Measurements from ENCODE around the gene ERRFI1. TPM values are rescaled to one million over a fixed set of nuclear protein-coding genes. Genes with fewer than 3 reads are reported as not detected.

Gene ERRFI1
- total and polyA plus RNA-seq, 4 donors = 60.7 to 424 (median 106) TPM

GRCh38 chr1:8012955-8013354, 13.2 kb downstream of the ERRFI1 start:
- TF ChIP-seq TAF1 (conservative IDR thresholded peaks at IDR 0.05) (no peak), MAX (IDR thresholded peaks at IDR 0.05) (no peak), JUND (IDR thresholded peaks at IDR 0.05) (peak in 1 of 2 donors; percentile 46), SP1 (IDR thresholded peaks at IDR 0.05) (no peak), YY1 (IDR thresholded peaks at IDR 0.05) (peak; percentile 76), FOXA1 (IDR thresholded peaks at IDR 0.05) (no peak), CTCF (IDR thresholded peaks at IDR 0.05; ENCODE audit: low read depth, low read length, missing input control) (no peak), ATF3 (IDR thresholded peaks at IDR 0.05) (no peak), HNF4A (conservative IDR thresholded peaks at IDR 0.05) (peak in 1 of 2 donors; percentile 33), RAD21 (IDR thresholded peaks at IDR 0.05) (no peak), REST (IDR thresholded peaks at IDR 0.05) (no peak), RXRA (IDR thresholded peaks at IDR 0.05) (peak in 1 of 2 donors; percentile 22), NR2F2 (IDR thresholded peaks at IDR 0.05) (peak; percentile 25), GABPA (IDR thresholded peaks at IDR 0.05 in 1 of 2, conservative IDR thresholded peaks at IDR 0.05 in 1 of 2) (no peak)
- H3K9me3 ChIP-seq (ENCODE audit: control insufficient read depth in 4 of 4, low read length in 3 of 4) = no peaks in the 10 kb centered on the region
- peaks cover 2 to 21% (median 13%) of the 10 kb centered on the region in 4 donors for H3K4me1 ChIP-seq (ENCODE audit: control insufficient read depth in 4 of 4, insufficient read depth in 4 of 4, low read length in 3 of 4)
- peaks cover 3 to 58% (median 48%) of the 10 kb centered on the region in 4 donors for H3K36me3 ChIP-seq (ENCODE audit: control insufficient read depth in 4 of 4, insufficient read depth in 3 of 4, low read depth in 1 of 4, low read length in 3 of 4)
- no peak overlapping the region for H3K27ac ChIP-seq (ENCODE audit: low read depth in 1 of 2, low read length in 2 of 2)
- no peaks in the 10 kb centered on the region for H3K27me3 ChIP-seq (ENCODE audit: control insufficient read depth in 4 of 4, insufficient read depth in 4 of 4, low read length in 3 of 4)
- H3K9ac ChIP-seq (ENCODE audit: low read depth in 1 of 2, low read length in 2 of 2) = peak overlapping the region in 1 of 2 donors; percentile 14
- WGBS = 88% methylated on average over 4 of the region's 4 CpGs
- no peak for DNase-seq (ENCODE audit: low spot score)
- no peak overlapping the region for H3K4me3 ChIP-seq (ENCODE audit: low read depth in 1 of 3, low read length in 3 of 3)

- TF ChIP-seq EGR1 (IDR thresholded peaks at IDR 0.05; ENCODE audit: low read depth in 2 of 2) = peak in 1 of 2 donors; percentile 13
- peak in 1 of 2 donors; percentile 3 for TF ChIP-seq JUND (IDR thresholded peaks at IDR 0.05)
- TF ChIP-seq CTCF (IDR thresholded peaks at IDR 0.05; ENCODE audit: low read depth, low read length, missing input control) = no peak
- H3K9me3 ChIP-seq (ENCODE audit: control insufficient read depth in 4 of 4, low read length in 3 of 4) = no peaks in the 10 kb centered on the region
- H3K36me3 ChIP-seq (ENCODE audit: control insufficient read depth in 4 of 4, insufficient read depth in 3 of 4, low read depth in 1 of 4, low read length in 3 of 4) = peaks cover 3 to 55% (median 48%) of the 10 kb centered on the region in 4 donors
- no peak overlapping the region for H3K9ac ChIP-seq (ENCODE audit: low read depth in 1 of 2, low read length in 2 of 2)
- H3K27me3 ChIP-seq (ENCODE audit: control insufficient read depth in 4 of 4, insufficient read depth in 4 of 4, low read length in 3 of 4) = no peaks in the 10 kb centered on the region
- DNase-seq (ENCODE audit: low spot score) = no peak
- peaks cover 0 to 19% (median 11%) of the 10 kb centered on the region in 4 donors for H3K4me1 ChIP-seq (ENCODE audit: control insufficient read depth in 4 of 4, insufficient read depth in 4 of 4, low read length in 3 of 4)
- 75% methylated on average over 7 of the region's 7 CpGs for WGBS
- H3K27ac ChIP-seq (ENCODE audit: low read depth in 1 of 2, low read length in 2 of 2) = peak overlapping the region; percentile 7 to 21
- H3K4me3 ChIP-seq (ENCODE audit: low read depth in 1 of 3, low read length in 3 of 3) = no peak overlapping the region
Observed at GRCh38 chr1:8011923-8012858, 13.9 kb downstream of the ERRFI1 start.

All from liver (tissue), 9 donors.